ENCODE results near the gene NDUFS7.

NDUFS7 gene

DNA sequence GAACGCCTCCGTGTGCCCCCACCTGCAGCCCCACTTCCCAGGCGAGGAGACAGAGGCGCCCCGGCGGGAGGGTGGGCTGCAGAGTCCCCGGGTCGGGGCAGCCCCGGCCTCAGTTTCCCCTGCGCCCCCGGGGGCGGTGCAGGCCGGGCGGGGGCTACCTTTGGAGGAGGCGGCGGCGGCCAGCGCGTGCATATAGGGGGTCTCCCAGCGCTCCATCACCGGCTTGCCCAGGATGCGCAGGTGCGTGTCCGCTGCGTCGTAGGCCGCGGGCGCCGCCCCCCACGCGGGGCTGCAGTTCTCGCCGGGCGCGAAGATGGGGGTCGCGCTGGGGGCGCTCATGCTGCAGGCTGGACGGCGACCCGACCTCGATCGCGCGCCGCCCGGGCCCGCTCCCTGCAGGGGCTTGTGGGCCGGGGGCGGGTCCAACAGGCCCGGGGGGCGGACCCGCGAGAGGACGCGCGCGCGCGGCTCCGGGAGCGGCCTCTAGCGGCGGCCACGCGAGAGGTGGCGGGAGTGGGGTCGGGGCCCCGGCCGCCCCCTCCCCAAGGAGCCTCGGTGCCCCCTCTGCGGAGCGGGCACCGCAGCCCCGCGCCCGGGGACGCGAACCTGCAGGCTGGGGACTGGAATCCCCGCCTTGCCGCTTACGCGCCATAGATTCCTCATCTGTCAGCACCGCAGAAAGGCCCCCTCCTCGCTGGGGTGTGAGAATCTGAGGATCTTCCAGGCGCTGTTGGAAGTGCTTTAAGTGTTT lies 17.6 kb downstream of the NDUFS7 start, which contains the start of gene GAMT:
TSS of gene GAMT (minus strand) at position 405 of the 751 bp plus-strand sequence. CDS start at position 339, 66 bp downstream.
- peak; percentile 78 for DNase-seq

DNA sequence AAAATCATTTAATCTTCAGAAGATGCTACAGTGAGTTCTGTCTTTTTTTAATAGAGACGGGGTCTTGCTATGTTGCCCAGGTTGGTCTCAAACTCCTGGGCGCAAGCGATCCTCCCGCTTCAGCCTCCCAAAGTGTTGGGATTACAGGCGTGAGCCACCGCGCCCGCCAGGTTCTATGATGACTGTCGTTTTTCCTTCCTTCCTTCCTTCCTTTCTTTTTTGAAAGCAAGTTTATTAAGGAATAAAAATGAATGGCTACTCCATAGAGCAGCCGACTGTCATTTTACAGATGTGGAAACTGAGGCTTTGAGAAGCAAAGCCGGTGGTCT lies 18.1 kb downstream of the NDUFS7 start:
- no peak for DNase-seq

DNA sequence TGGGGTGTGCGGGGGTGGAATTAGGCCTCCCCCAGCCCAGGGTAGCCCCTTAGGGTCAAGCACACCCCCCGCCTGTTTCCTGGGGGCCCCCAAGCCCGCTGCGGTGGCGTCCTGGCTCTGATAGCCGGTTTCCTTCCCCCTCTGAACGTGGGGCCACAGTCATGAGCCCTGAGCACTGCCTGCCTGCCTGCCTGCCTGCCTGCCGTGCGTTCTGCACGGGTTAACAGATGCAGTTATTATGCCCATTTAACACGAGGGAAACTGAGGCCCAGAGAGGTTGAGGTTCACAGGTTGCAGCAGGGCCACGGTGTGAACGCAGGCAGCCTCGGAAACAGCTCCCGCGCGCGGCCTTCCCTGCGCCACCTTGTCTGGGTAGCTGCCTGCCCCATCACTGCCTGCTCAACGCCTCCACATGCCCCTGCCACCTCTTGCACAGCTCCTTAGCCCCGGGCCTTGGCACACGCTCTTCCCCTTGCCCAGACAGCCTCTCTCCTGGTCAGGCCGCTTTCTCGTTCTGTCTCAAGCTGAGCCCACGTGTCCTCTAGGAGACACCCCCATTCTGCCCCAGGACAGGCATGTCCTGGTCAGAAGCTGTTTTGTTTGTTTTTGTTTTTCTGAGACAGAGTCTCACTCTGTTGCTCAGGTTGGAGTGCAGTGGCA lies 18.8 kb downstream of the NDUFS7 start:
- no peak for DNase-seq

DNA sequence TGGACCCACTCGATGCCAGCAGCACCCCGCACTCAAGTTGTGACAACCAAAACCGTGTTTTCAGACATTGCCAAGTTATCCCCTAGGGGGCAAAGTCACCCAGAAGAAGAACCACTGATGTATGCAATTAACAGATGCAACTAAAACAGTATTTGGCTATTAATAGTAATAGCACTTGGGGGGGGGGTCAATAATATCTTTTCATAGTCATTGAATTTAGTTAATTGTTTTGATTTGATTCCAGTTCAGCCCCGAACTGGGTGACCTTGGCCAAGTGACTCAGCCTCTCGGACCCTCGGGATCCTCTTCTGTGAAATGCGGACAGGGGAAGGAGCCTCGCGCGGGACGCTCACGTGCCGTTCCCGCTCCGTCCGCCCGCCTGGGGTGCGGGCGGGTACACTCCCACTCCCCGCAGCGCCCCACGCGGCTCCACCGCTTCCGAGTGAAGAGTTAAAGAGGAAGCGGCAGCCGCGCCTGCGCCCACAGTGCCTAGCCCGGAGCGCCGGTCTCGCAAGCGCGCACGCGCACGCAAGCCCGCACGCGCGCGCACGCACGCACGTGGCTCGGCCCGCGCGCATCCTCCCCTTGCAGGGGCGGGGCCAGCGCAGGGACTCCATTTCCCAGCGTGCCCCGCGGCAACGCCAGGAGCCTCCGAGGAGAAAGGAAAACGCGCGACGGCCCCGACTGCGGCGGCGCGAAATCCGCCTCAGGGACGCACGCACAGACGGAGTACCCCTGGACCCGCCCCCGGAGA lies 23.2 kb downstream of the NDUFS7 start:
- peak; percentile 99 for DNase-seq

DNA sequence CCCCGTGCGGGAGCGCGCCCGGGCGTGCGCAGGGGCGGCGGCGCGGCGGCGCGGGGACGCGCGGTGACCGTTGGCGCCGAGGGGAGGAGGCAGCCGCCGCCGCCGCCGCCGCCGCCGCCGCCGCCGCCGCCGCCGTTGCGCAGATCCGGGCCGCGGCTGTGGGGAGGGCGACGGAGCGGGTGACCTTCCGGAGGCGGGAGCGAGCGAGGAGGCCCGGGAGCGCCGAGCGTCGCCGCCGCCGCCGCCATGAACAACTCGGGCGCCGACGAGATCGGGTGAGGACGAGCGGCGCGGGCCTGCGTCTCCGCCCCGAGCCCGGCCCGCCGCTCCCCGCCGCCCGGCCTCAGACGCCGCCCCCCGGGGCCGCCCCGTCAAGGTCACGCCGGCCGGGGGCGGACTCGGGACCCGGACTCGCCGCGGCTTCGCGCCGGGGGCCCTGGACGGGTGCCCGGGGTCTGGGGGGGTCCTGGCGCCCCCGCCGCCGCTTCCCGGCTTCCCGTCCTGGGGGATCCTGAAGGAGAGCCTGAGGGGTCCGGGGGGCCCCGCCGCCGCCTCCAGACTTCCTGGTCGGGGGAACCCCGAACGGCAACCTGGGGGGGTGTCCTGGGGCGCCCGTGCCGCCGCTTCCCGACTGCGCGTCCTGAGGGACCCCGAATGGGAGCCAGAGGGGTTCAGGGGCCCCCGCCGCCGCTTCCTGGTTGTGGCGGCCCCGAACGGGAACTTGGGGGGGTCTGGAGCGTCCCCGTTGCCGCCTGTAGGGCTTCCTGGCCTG lies 24.0 kb downstream of the NDUFS7 start, which contains the start of gene DAZAP1:
TSS of gene DAZAP1 (plus strand) at position 59 of the 772 bp plus-strand sequence. CDS start at position 247, 188 bp downstream.
- DNase-seq: peak; percentile 39

DNA sequence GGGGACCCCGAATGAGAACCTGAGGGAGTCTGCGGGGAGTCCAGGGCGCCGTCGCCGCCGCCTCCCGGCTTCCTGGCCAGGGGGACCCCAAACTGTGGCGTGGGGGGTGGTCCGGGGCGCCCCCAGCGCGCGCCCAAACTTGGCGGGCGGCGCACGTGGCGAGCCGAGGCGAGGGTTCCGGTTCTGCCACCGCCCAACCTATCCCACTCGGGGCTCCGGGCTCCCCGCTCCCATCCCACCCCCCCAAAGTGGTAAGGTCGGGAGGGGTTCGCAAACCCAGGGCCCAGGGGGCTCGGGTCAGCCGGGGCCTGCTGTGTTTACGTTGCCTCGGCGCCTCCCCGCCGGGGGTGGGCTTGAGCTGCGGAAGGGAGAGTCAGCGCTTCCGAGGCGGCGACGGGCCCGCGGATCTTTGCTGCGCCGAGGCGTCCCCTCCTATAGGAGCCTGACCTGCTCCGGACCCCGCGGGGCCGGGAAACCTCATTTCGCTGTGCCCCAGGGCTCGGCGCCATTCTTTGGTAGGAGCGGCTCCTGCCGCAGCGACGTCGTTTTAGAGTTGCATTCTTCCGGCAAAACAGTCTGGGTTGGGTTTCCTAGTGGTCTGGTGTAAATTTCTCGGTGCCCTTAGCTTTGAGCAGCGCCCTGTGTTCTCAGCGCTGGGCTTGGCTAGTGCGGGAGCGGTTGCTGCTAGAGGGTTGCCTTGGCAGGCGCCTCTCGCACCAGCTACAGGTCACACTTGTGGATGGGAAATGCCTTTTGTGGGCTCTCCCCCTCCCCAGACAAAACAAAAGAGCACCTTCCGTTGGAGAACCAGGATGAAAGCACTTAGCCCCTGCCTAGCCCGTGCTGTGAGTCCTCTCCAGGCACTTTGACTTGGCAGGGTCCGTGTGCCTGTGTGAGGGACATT lies 24.8 kb downstream of the NDUFS7 start:
- peak; percentile 64 for DNase-seq

DNA sequence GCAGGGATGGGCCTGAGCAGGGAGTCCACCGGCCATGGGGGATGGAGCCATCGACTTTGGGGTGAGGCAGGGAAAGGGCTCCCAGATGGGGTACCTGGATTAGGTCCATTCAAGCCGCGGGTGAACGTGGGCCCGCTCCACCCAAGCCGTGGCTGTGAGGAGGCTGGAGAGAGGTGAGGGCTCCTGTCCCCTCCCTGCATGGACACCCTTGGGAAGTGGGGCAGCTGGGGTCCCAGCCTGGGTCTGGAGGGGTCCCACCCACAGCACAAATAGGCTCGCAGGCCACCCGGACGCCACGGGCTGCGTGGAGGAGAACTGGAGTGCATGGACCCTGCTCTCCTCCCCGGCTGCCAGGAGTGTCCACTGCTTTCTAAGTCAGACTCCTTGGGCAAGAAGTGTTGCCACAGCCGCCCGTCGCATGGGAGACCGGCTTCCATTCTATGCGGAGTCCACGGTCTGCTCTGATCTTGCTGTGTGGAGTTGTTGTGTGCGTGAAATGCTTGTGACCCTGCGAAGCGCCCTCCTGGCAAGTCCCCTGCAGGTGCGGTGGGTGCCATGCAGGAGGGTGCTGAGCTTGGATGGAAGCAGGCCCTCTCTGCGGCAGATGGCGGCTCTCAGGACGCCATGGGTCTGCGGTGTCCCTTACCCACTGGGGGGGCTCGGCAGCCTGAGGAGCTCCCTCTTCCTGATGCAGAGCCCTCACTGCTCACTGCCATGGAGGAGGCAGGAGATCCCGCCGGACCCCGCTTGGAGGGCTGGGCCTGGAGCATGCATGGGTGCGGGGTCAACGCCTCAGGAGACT lies 25.7 kb downstream of the NDUFS7 start:
- no peak for DNase-seq

DNA sequence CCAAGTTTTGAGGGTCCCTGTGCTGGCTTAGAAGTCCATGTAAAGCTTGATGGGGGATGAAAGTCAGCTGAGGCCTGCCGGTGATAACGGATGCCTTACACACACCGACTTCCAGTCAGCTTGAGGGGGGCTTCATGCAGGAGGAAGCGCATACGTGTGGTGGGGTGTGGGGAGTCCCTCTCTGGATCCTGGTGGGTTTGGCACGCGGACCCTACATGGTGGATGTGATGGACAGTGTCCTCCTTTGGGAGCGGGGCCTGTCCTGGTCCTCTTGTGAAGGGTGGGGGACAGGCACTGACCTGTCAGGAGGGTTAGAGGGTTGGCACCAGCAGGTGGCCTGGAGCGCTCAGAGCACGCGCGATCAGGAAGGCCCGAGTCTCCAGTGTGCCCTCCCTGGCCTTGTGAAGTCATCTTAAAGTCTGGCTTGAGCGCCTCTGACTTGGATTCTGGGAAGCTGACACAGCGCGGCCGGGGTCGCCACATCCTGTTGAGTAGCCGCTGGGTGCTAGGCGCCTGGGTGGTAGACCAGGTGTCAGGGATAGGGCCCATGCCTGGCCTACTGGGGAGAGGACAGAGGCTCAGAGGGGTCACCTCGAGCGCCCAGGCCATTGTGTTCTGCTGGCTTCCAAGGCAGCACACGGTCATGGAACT lies 26.6 kb downstream of the NDUFS7 start:
- no peak for DNase-seq

DNA sequence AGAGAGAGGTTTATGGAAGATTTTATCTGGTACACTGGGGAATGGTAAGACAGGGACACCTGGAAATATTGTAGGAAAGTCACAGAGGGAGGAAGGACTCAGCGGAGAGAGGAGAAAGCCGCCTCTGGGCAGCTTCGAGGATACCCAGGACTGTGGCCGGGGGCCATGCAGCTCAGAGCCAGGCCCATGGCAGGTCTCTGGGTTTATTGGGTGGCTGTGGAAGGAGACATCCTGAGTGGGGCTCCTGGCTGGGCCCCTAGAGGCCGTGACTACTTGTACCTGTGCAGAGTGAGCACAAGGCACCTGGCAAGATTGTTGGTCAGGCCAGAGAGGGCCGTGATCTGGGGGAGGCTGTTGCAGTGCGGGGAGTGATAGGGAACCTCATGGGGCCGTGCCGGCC lies 27.1 kb downstream of the NDUFS7 start:
- DNase-seq: no peak

DNA sequence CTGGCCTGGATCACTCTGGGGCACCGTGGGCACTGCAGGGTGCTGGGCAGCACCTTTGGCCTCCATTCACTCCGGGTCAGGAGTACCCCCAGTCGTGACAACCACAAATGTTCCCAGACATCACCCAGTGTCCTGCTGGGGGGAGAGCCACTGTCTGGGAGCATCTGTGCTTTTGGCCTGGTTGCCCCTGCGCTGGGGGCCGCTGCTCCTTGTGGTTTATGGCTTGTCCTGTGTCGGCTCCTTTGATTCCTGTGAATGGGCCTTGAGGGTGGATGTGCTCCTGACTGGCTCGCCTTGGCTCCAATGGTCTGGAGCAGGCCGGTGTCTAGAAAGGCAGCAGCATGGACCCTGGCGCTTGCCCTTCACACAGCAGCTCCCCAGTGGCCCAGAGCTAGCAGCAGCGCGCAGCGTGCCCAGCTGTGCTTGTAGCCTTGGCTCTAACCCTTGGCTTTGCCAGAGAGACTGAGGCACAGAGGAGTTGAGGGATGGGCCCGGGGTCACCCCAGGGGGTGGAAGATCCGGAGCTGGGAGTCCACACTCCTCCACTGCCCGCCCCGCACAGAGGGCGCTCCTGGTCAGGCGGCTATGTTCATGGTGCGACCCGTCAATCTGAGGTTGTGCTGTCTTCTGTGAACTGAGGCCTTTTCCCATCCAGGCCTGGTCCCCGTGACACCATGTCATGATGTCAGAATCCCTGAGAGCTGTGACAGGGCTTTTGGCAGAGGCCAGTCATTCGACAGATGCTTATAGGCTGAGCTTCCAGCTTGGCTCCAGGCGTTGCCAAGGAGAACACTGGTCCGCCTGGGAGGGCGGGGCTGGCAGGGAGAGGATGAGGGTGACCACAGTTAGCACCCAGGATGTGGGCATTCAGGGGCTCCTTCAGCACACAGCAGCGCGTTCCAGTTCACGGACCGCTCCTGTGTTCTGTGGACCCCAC lies 27.8 kb downstream of the NDUFS7 start:
- peak; percentile 21 for DNase-seq

DNA sequence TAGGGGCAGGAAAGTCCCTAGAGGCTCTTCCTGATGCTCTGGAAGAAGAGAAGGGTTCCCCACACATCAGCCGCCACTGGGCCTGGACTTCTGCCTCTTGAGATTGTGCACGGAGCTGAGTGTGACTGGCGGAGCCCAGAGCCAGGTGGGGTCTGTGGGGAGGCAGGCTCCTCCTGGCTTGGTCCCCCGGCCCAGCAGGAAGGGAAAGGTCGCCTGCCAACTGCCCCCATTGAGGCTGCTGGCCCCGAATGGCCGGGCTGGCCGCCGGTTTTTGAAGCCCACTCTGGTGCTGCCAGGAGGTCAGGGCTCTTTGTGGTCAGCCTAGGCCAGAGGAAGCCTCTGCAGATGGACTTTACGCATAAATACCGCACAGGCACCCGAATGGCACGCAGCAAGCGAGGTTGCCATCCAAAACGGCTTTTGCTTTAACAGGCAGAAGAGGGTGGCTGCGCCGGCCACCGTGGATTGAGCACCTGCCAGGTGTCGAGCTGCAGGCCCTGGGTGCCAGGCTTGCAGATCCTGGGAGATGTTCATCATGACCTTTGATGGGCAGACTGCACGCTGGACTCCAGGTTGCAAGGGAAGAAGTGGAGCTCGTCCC lies 28.7 kb downstream of the NDUFS7 start:
- no peak for DNase-seq

DNA sequence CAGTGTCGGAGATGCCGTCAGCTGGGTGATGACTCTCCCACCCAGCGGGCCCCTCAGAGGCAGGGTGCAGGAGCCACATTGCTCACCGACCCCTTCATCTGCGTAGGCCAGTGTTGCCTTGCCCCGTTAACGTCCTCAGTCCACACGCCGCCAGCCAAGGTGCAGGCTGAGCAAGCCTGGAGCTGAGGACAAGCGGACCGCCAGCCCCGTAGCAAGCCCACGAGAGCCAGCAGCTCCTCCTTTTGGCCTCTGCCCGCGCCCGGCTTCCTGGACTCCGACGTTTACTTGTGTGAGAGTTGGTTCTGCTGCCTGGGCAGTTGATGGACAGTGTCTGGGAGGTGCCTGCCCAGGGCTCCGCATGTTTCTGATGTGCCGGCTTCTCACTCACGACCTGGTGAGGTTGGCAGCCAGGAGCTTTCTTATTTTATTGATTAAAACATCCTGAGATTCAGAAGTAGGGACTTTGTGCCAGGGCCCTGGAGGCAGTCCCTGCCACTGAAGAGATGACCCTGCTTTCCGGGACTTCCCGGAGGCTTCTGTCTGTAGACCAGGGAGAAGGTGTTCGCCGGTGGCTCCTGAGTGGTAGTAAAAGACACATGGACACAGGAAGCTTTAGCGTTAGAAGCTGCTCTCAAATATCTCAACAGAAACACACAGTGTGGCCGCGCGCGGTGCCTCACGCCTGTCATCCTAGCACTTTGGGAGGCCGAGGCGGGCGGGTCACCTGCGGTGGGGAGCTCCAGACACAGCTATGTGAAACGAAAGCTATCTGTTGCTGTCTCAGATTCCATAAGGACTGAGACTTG lies 29.5 kb downstream of the NDUFS7 start:
- no peak for DNase-seq

DNA sequence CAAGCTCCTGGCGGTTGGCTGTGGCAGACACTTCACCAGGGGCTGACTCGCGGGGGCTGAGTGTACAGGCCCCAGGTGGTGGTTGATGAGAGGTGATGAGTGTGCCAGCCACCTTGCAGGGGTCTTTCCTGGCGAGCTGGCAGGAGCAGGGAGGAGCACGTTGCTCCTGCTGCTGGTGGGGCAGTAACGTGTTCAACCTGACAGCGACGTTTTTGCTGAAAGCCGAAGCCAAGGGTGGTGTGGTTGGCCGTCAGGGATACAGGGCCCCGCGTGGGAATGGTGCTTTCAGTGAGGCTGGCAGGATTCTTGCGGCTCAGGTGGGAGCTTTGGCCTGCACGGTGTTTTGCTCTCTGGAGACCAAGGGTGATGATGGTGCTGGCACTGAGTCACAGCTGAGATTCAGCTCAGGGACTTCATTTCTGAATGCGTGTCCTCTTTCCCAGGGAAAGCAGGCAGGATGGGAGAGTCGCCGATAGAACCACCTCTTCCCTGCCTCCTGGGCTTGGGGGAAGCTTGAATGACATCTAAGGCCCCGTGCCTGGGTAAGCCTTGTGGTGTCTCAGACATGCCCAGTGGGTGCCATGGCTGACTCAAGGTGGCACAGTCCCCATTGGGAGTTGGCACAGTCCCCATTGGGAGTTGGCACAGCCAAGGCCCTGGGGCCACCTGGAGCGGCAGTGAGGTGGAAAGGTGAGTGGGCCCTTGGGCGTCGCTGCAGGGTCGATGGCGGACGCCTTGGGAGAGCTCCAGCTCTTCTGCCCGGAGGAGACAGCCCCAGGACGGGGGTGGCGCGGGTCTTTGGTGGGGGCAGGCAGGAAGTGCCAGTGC lies 32.5 kb downstream of the NDUFS7 start:
- DNase-seq: no peak

DNA sequence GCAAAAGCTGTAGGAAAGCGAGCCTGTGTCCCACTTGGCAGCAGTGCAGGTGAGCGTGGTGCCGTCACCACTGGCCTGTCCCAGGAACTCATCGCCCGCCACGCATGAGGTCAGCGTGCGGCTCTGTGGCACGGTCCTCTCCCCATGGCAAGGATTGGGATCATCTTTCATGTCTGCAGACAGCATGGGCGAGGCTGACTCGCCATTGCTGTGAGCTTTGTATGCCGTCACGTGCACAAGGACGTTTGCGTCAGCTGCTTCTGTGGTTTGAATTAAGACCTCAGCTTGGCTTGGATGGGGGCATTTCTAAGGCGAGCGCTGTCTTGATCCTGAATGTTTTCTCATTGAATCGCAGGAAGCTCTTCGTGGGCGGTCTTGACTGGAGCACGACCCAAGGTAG lies 33.4 kb downstream of the NDUFS7 start:
- no peak for DNase-seq

DNA sequence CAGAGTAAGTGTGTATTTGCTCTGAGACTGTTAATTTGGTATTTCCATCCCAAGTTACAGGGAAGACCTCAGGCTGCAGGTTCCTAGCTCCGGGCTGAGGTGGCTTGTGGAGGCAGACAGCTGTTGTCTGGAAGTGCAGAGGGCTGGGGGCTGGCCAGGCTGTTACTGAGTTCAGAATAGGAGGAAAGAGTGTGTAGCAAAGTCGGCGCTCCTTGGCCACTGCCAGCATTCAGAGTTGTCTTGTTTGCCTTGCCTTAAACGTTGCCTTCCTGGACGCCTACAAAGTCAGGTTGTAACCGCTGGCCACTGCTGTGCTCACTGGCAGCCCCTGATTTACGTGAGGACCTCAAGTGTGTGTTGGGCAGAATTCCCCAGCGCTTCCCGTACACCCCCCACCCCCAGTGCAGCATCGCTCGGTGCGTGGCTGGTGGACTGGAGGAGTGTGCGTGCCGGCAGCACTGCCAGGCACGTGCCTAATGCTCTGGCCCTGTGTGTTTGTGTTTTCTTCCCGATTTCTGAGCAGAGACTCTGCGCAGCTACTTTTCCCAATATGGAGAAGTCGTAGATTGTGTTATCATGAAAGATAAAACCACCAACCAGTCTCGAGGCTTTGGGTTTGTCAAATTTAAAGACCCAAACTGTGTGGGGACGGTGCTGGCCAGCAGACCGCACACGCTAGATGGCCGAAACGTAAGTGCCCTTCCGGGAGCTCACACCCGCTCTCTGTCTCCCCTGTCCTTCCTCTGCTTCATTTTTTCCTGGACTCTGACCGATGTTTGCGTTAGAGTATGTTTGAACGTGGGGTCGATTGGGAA lies 34.2 kb downstream of the NDUFS7 start:
- DNase-seq: no peak

DNA sequence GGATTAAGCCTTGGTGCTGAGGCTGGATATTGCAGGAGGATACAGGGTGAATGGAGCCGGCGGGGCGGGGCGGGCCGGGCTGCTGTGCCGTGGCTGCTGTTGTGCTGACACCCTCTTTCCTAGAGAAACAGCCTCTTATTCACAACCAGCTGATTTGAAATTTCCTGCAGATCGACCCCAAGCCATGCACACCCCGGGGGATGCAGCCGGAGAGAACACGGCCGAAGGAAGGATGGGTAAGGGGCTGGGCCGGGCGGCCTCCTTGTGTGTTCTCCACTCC lies 34.7 kb downstream of the NDUFS7 start:
- no peak for DNase-seq
